NT2/D1 (cell line): ENCODE results near the gene LRMDA.

Experiments used
- YY1 ChIP-seq: IDR thresholded peaks from 2 replicates; pipeline ENCODE4 v1.6.1; 2011; ENCODE audit not compliant: insufficient read length, insufficient read depth
- ZNF274 ChIP-seq: IDR thresholded peaks from 2 replicates; pipeline ENCODE4 v1.6.1; 2011; ENCODE audit warnings: mild to moderate bottlenecking, low read depth, low read length

- no peak for TF ChIP-seq YY1
- TF ChIP-seq ZNF274, result no peak
These were observed 227.1 kb downstream of the LRMDA start for GRCh38 chr10:75658496-75658895.
